ENCODE results near the gene GOLT1A. TPM values are rescaled to one million over a fixed set of nuclear protein-coding genes. Genes with fewer than 3 reads are reported as not detected.

GOLT1A gene, protein sequence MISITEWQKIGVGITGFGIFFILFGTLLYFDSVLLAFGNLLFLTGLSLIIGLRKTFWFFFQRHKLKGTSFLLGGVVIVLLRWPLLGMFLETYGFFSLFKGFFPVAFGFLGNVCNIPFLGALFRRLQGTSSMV
- total RNA-seq (0.47 TPM), polyA plus RNA-seq (1.4 TPM)
- long read RNA-seq, donor 1: 0 reads
- long read RNA-seq, donor 2: 0 reads
- long read RNA-seq, donor 3: 0 reads
- long read RNA-seq, donor 4: 0 reads
- long read RNA-seq, donor 5: 0 reads
- long read RNA-seq, donor 6: 0 reads
- long read RNA-seq, donor 7: 0 reads
- long read RNA-seq, donor 8: 0 reads
- long read RNA-seq, donor 9: 0 reads
- long read RNA-seq, donor 10: 0 reads

DNA sequence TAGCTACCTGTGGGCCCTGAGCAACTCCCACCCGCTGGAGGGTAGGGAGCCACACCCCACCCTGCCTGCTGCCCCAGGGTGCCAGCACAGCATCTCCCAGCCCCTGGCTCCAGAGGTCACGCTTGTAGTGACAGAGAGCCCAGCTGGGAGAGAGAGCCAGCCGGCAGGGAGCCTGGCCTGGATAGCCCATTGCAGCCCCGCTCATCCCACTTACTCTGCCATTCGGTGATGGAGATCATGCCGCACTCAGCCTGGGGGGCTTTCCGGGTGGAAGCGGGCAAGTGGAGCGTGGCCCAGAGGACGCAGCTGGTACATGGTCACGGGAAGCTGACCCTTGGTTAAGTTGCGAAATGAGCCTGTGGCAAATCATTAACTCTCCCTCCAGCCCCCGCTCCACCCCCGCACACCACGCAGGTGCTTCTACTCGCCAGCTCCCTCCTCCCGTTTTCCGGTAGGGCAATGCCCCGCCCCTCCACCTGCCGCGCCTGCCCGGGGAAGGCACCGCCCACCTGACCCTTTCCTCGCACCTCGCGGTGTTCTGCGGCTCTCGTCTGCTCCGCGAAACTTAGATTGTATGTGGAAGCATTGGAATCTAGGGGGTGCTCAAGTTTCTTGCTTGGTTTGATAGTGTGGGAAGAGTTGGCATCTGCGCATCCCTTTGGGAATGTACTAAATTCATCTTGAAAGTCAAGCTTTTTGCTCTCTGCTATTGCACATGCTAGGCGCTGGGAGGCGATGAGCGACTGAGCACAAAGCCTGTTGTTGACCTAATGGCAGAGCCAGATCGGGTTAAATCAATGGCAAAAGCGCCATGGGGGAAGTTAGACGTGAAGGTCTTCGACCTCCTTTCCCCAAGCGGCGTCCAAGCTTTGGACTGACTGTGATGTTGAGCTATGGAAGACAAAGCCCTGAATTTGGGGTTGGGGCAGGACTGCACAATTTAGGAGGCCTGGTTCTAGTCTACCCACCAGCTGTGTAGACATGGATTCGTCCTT is at the start of gene GOLT1A:
GOLT1A (minus strand) TSS at position 321 of the 995 bp plus-strand sequence; CDS start at position 239, 82 bp downstream.
- 23% methylated on average over 41 of the region's 41 CpGs for WGBS
- peak in 4 of 9 donors; percentile 30 to 76 (median 45) for DNase-seq (ENCODE audit: low read depth in 6 of 9, low spot score in 9 of 9)

DNA sequence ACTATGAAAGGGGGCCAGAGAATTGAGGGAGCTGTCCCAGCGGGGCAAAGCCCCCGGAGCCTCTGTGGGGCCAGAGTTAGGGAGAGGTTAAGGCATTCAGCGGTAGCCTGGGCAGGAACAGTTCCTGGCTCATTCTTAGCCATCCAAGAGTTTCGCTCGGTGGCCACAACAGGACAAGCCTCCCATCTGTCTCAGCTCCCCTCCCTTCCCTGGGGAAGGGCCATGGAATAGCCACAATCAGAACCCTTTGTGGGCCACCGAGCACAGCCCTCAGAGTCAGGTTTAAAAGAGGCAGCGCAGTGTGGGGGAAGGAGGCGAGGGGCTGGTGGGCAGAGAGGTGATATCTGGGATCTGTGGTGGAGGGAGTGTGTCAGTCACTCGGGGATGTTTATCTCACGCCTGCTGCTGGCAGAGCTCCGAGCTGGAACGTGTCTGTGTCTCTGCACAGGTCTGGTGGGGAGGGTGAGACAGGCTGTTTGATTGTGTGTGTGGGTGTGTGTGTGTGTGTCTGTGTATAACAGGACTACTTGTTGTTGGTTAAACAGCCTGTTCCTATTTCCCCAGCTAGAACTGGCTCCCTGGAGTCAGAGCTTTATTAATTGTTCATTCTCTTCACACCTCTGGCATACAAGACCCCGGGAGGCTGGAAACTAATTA is 49.6 kb upstream of the GOLT1A start:
- no peak overlapping the region for H3K4me3 ChIP-seq (ENCODE audit: low read length in 2 of 2)
- H3K9me3 ChIP-seq (ENCODE audit: control insufficient read depth in 2 of 2, insufficient read depth in 1 of 2, low read length in 1 of 2): no peaks in the 10 kb centered on the region
- no peak overlapping the region for H3K27ac ChIP-seq (ENCODE audit: low read depth in 1 of 2, low read length in 1 of 2)
- WGBS: 91% methylated on average over 13 of the region's 13 CpGs
- DNase-seq (ENCODE audit: low read depth in 6 of 9, low spot score in 9 of 9): no peak
- H3K36me3 ChIP-seq (ENCODE audit: control insufficient read depth in 2 of 2, insufficient read depth in 2 of 2, low read length in 1 of 2): no peaks in the 10 kb centered on the region
- H3K4me1 ChIP-seq (ENCODE audit: control insufficient read depth in 2 of 2, insufficient read depth in 2 of 2, low read length in 2 of 2): no peaks in the 10 kb centered on the region
- no peaks in the 10 kb centered on the region for H3K27me3 ChIP-seq (ENCODE audit: control insufficient read depth in 2 of 2, insufficient read depth in 1 of 2, low read length in 1 of 2)

More for the DNA sequence above, at the start of gene GOLT1A:
- H3K27ac ChIP-seq (ENCODE audit: low read depth in 1 of 2, low read length in 1 of 2): no peak within 1 kb of the TSS
- peaks cover 0 to 10% of the 10 kb centered on the region in 2 donors for H3K27me3 ChIP-seq (ENCODE audit: control insufficient read depth in 2 of 2, insufficient read depth in 1 of 2, low read length in 1 of 2)
- peaks cover 0 to 6% of the 10 kb centered on the region in 2 donors for H3K9me3 ChIP-seq (ENCODE audit: control insufficient read depth in 2 of 2, insufficient read depth in 1 of 2, low read length in 1 of 2)
- H3K4me1 ChIP-seq (ENCODE audit: control insufficient read depth in 2 of 2, insufficient read depth in 2 of 2, low read length in 2 of 2): peaks cover 3 to 16% of the 10 kb centered on the region in 2 donors
- no peaks in the 10 kb centered on the region for H3K36me3 ChIP-seq (ENCODE audit: control insufficient read depth in 2 of 2, insufficient read depth in 2 of 2, low read length in 1 of 2)
- H3K4me3 ChIP-seq (ENCODE audit: low read length in 2 of 2): no peak within 1 kb of the TSS

DNA sequence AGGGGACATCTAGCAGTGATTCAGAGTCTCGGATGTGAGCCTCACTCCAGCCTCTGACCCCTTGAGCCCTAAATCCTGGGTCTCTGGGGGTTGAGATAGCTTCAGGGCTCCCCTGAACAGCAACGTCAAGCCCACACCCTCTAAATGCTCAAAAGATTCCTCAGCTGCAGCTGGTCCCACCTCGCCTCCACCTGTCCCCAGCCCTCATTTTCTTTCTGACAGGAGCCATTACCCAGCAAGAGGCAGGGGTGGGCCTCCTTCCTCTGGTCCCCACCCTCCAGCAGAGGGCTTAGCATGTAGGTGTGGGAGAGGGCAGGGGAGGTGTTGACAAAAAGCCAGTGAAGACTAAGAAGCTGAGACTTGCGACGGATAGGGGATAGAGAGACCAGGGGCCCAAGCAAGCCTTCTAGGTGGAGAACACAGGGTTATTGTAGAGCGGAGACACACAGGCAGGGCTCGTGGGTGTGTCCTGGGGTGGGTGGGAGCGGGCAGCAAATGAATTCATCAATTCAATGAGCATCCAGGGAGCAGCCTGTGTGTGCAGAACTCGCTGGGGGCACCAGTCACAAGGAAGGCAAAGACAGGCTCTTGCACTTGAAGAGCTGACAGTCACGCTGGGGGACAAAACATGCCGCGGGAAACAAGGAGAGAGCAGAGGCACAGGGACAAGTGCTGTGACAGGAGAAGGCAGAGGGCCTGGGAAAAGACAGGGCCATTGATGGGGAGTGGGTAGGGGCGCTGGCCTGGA is 48.9 kb upstream of the GOLT1A start:
- no peak for DNase-seq (ENCODE audit: low read depth in 6 of 9, low spot score in 9 of 9)
- Histone ChIP-seq H3K27ac (ENCODE audit: low read depth in 1 of 2, low read length in 1 of 2) (no peak overlapping the region), H3K4me1 (ENCODE audit: control insufficient read depth in 2 of 2, insufficient read depth in 2 of 2, low read length in 2 of 2) (no peaks in the 10 kb centered on the region), H3K9me3 (ENCODE audit: control insufficient read depth in 2 of 2, insufficient read depth in 1 of 2, low read length in 1 of 2) (no peaks in the 10 kb centered on the region), H3K36me3 (ENCODE audit: control insufficient read depth in 2 of 2, insufficient read depth in 2 of 2, low read length in 1 of 2) (no peaks in the 10 kb centered on the region), H3K27me3 (ENCODE audit: control insufficient read depth in 2 of 2, insufficient read depth in 1 of 2, low read length in 1 of 2) (no peaks in the 10 kb centered on the region), H3K4me3 (ENCODE audit: low read length in 2 of 2) (no peak overlapping the region)
- 94% methylated on average over 13 of the region's 13 CpGs for WGBS

DNA sequence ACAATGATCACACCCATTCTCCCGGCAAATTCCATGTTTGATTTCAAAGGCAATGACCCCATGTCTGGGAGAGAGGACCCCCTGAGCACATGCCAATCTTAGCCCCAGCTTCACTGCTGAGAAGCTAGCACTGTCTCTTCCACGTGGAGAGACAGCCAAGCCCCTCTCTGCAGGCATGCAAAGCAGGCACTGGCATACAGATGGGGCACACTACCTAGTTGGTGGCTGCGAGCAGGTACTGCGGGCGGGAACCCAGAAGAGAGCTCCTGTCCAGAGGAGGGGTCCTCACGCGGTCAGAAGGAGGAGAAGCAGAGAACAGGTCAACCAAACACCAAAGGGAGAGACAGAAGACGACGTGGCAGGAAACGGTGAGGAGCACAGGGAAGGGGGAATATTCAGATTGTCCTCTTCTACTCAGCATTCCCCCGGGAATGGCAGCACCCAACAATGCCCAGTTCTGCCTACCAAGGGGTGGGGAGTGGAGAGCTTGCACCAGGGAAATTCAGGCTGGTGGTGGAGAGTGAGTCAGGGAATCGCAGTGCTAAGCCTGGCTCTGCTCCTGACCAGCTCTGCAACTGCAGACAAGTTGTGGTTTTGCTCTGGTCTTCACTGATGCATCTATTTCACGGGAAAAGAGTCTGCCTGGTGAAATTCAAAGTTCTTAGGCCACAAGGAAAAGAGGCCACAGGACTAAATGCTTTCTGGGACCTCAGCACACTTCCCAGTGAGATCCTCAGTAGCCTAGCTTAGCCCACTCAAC is 48.1 kb upstream of the GOLT1A start:
- Histone ChIP-seq H3K27me3 (ENCODE audit: control insufficient read depth in 2 of 2, insufficient read depth in 1 of 2, low read length in 1 of 2) (no peaks in the 10 kb centered on the region), H3K27ac (ENCODE audit: low read depth in 1 of 2, low read length in 1 of 2) (no peak overlapping the region), H3K4me1 (ENCODE audit: control insufficient read depth in 2 of 2, insufficient read depth in 2 of 2, low read length in 2 of 2) (no peaks in the 10 kb centered on the region), H3K4me3 (ENCODE audit: low read length in 2 of 2) (no peak overlapping the region), H3K9me3 (ENCODE audit: control insufficient read depth in 2 of 2, insufficient read depth in 1 of 2, low read length in 1 of 2) (no peaks in the 10 kb centered on the region), H3K36me3 (ENCODE audit: control insufficient read depth in 2 of 2, insufficient read depth in 2 of 2, low read length in 1 of 2) (no peaks in the 10 kb centered on the region)
- no peak for DNase-seq (ENCODE audit: low read depth in 6 of 9, low spot score in 9 of 9)
- 93% methylated on average over 13 of the region's 13 CpGs for WGBS

DNA sequence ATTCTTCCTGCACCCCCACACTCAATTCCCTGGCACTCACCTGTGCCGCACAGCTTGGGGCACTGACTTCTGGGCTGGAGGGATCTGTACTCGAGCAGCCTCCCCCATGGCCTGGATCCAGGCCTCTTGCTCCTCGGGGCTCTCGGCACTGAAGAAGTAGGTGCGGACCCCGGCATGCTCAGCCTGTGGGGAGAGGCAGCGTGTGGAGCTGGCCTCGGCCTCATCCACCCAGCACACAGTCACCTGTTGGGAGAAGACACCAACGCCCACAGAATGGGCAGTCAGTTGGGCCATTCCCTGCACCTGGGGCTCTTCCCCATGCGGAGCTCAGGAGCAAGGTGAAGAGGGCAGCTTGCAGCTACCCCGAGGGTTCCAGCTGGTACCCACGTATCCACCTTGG is 47.5 kb upstream of the GOLT1A start:
- Histone ChIP-seq H3K27me3 (ENCODE audit: control insufficient read depth in 2 of 2, insufficient read depth in 1 of 2, low read length in 1 of 2) (no peaks in the 10 kb centered on the region), H3K27ac (ENCODE audit: low read depth in 1 of 2, low read length in 1 of 2) (no peak overlapping the region), H3K4me3 (ENCODE audit: low read length in 2 of 2) (no peak overlapping the region), H3K9me3 (ENCODE audit: control insufficient read depth in 2 of 2, insufficient read depth in 1 of 2, low read length in 1 of 2) (no peaks in the 10 kb centered on the region), H3K36me3 (ENCODE audit: control insufficient read depth in 2 of 2, insufficient read depth in 2 of 2, low read length in 1 of 2) (no peaks in the 10 kb centered on the region), H3K4me1 (ENCODE audit: control insufficient read depth in 2 of 2, insufficient read depth in 2 of 2, low read length in 2 of 2) (no peaks in the 10 kb centered on the region)
- no peak for DNase-seq (ENCODE audit: low read depth in 6 of 9, low spot score in 9 of 9)
- WGBS: 97% methylated on average over 12 of the region's 12 CpGs

DNA sequence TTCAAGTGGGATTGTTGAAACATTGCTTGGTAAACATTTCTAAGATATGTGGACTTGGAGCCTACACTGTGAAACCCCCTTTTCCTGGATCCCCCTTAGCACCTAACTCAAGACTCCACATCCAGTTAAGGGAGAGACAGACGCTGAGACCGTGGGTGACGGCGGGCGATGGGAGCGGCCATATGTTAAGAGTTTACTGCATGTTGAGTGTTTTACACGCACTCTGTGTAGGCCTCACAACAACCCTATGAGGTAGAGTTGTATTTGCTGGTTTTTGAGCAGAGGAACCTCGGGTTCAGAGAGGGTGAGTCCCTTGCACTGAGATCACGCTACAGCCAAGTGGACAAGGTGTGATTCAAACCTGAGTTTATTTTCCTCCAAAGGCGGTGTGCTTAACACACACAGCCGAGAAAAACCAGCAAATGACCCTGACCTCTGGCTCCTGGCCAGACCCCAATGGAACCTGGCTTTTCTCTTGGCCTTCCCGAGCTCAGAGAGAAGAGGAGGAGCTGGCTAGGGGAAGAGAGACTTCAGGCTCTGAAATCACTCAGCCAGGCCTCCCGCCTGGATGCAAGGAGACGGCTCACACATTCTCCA is 46.9 kb upstream of the GOLT1A start:
- no peak for DNase-seq (ENCODE audit: low read depth in 6 of 9, low spot score in 9 of 9)
- H3K9me3 ChIP-seq (ENCODE audit: control insufficient read depth in 2 of 2, insufficient read depth in 1 of 2, low read length in 1 of 2): no peaks in the 10 kb centered on the region
- no peaks in the 10 kb centered on the region for H3K36me3 ChIP-seq (ENCODE audit: control insufficient read depth in 2 of 2, insufficient read depth in 2 of 2, low read length in 1 of 2)
- 97% methylated on average over 14 of the region's 14 CpGs for WGBS
- H3K27ac ChIP-seq (ENCODE audit: low read depth in 1 of 2, low read length in 1 of 2): no peak overlapping the region
- no peaks in the 10 kb centered on the region for H3K27me3 ChIP-seq (ENCODE audit: control insufficient read depth in 2 of 2, insufficient read depth in 1 of 2, low read length in 1 of 2)
- no peak overlapping the region for H3K4me3 ChIP-seq (ENCODE audit: low read length in 2 of 2)
- no peaks in the 10 kb centered on the region for H3K4me1 ChIP-seq (ENCODE audit: control insufficient read depth in 2 of 2, insufficient read depth in 2 of 2, low read length in 2 of 2)

DNA sequence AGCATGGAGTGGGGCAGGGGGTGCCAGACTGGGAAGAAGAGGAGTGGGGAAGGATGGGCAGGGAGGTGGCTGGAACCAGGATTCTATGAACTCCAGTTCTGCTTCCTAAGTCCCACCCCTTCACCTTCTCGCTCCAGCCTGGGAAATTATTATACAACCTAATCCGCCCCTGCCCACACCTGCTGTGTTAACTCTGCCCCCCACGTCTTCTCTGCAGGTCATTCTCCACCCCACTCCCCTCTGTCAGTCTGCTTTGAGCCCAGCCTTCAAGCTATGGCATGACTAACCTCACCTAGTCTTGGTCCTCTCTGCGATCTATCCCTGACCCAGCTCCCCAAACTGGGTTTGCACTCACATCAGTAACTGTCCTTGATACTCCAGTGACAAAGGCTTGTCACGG is 46.0 kb upstream of the GOLT1A start:
- H3K4me1 ChIP-seq (ENCODE audit: control insufficient read depth in 2 of 2, insufficient read depth in 2 of 2, low read length in 2 of 2): no peaks in the 10 kb centered on the region
- no peak overlapping the region for H3K4me3 ChIP-seq (ENCODE audit: low read length in 2 of 2)
- no peak overlapping the region for H3K27ac ChIP-seq (ENCODE audit: low read depth in 1 of 2, low read length in 1 of 2)
- no peaks in the 10 kb centered on the region for H3K27me3 ChIP-seq (ENCODE audit: control insufficient read depth in 2 of 2, insufficient read depth in 1 of 2, low read length in 1 of 2)
- DNase-seq (ENCODE audit: low read depth in 6 of 9, low spot score in 9 of 9): no peak
- no peaks in the 10 kb centered on the region for H3K9me3 ChIP-seq (ENCODE audit: control insufficient read depth in 2 of 2, insufficient read depth in 1 of 2, low read length in 1 of 2)
- no peaks in the 10 kb centered on the region for H3K36me3 ChIP-seq (ENCODE audit: control insufficient read depth in 2 of 2, insufficient read depth in 2 of 2, low read length in 1 of 2)
- 98% methylated on average over 5 of the region's 5 CpGs for WGBS

DNA sequence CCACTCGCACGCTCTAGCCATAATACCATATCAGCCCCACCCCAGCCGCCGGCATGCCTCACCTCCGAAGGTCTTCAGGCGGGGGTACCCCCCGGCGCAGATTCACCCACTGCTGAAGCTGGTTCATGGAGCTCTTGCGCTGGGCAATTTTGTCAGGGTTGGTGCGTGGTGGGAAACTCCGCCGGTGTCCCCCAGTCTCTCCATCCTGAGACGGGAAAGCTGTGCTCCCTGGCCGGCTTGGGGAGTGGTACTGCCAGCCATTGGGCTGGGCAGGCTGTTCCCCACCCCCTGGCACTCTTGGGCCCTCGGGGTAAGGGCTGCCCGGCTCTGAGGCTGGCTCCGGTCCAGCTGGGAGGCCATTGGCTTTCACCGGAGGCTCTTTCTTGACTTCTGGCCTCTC is 45.4 kb upstream of the GOLT1A start:
- 93% methylated on average over 18 of the region's 18 CpGs for WGBS
- DNase-seq (ENCODE audit: low read depth in 6 of 9, low spot score in 9 of 9): no peak
- Histone ChIP-seq H3K4me1 (ENCODE audit: control insufficient read depth in 2 of 2, insufficient read depth in 2 of 2, low read length in 2 of 2) (no peaks in the 10 kb centered on the region), H3K27me3 (ENCODE audit: control insufficient read depth in 2 of 2, insufficient read depth in 1 of 2, low read length in 1 of 2) (no peaks in the 10 kb centered on the region), H3K4me3 (ENCODE audit: low read length in 2 of 2) (no peak overlapping the region), H3K9me3 (ENCODE audit: control insufficient read depth in 2 of 2, insufficient read depth in 1 of 2, low read length in 1 of 2) (no peaks in the 10 kb centered on the region), H3K36me3 (ENCODE audit: control insufficient read depth in 2 of 2, insufficient read depth in 2 of 2, low read length in 1 of 2) (no peaks in the 10 kb centered on the region), H3K27ac (ENCODE audit: low read depth in 1 of 2, low read length in 1 of 2) (no peak overlapping the region)

Data from thymus (tissue), 14 donors.